ENCODE data around the gene CAD. TPM values are rescaled to one million over a fixed set of nuclear protein-coding genes. Genes with fewer than 3 reads are reported as not detected.

The CAD gene
- total and polyA plus RNA-seq, 2 donors (not counting 3 experiments of a cell fraction or from before 2014, with no cell fraction given): 60.3 to 91.4 TPM

GRCh38 chr2:27238976-27239375, 21.8 kb downstream of the CAD start:
- H3K9ac ChIP-seq (replicated peaks; ENCODE audit: extremely low read depth, insufficient read depth, low read length): no peak overlapping the region
- H3K79me2 ChIP-seq (ENCODE audit: control insufficient read depth, insufficient read depth, low read length): no peaks in the 10 kb centered on the region
- no peak overlapping the region for H3K4me2 ChIP-seq (ENCODE audit: insufficient read depth, low read length)
- no TSS peak for BruUV-seq (replicated peaks)
- no peaks in the 10 kb centered on the region for H3K9me3 ChIP-seq (replicated peaks; ENCODE audit: control insufficient read depth, insufficient read depth, low read length)
- H4K20me1 ChIP-seq (replicated peaks; ENCODE audit: control insufficient read depth, extremely low read depth, insufficient read depth, low read length): no peaks in the 10 kb centered on the region
- H3K36me3 ChIP-seq (ENCODE audit: control insufficient read depth in 2 of 2, extremely low read depth in 1 of 2, insufficient read depth in 2 of 2, low read length in 2 of 2): peaks cover 32 to 83% of the 10 kb centered on the region in 2 experiments
- intact Hi-C loops (cut with micrococcal nuclease) (no loop called here), dilution Hi-C loops (cut with MboI; ENCODE audit: extremely low pct_ligation_motif_present, low sequenced_read_pairs) (no loop called here)
- H3K27me3 ChIP-seq (ENCODE audit: control insufficient read depth in 2 of 2, insufficient read depth in 2 of 2, low read length in 2 of 2): no peaks in the 10 kb centered on the region
- H2AFZ ChIP-seq (ENCODE audit: low read depth, low read length): no peak overlapping the region
- H3K27ac ChIP-seq (ENCODE audit: insufficient read depth, low read depth, low read length): no peak overlapping the region
- POLR2A ChIA-PET: no interaction called here
- FAIRE-seq (no peak), DNase-seq (ENCODE audit: low read depth, low spot score) (no peak)
- no peak overlapping the region for H3K4me3 ChIP-seq (replicated peaks in 1 of 3; ENCODE audit: insufficient read depth in 1 of 3, low read depth in 1 of 3, low read length in 3 of 3)
- no peaks in the 10 kb centered on the region for H3K9me1 ChIP-seq (replicated peaks; ENCODE audit: control insufficient read depth, extremely low read depth, insufficient read depth, low read length)
- no peaks in the 10 kb centered on the region for H3K4me1 ChIP-seq (ENCODE audit: control insufficient read depth, extremely low read depth, insufficient read depth, low read length)
- CTCF ChIA-PET: no interaction called here
- no peak for TF ChIP-seq MAX (IDR thresholded peaks at IDR 0.05; ENCODE audit: insufficient read depth, insufficient read length)
- TF ChIP-seq CTCF (IDR thresholded peaks at IDR 0.05; ENCODE audit: extremely low read depth in 1 of 2, insufficient read depth in 1 of 2, low read depth in 1 of 2, low read length in 2 of 2): no peak
- no peak for TF ChIP-seq MYC (IDR thresholded peaks at IDR 0.05; ENCODE audit: low read depth, low read length)
- TF ChIP-seq JUN (IDR thresholded peaks at IDR 0.05; ENCODE audit: borderline replicate concordance, insufficient read depth, insufficient read length, low read depth): no peak
- no peak for TF ChIP-seq GATA2 (IDR thresholded peaks at IDR 0.05; ENCODE audit: insufficient read depth, insufficient read length, low read depth, low read length)
- TF ChIP-seq POLR2A (IDR thresholded peaks at IDR 0.05; ENCODE audit: low read depth, low read length): no peak
- no peak for TF ChIP-seq EZH2 (IDR thresholded peaks at IDR 0.05; ENCODE audit: borderline replicate concordance, low read depth, low read length, severe bottlenecking)
- TF ChIP-seq POLR2AphosphoS5 (IDR thresholded peaks at IDR 0.05; ENCODE audit: insufficient read depth, low read depth, low read length): no peak
- no peak for TF ChIP-seq FOS (IDR thresholded peaks at IDR 0.05; ENCODE audit: borderline replicate concordance, insufficient read depth, low read length)
